ENCODE data around the gene RBMS1. TPM values are rescaled to one million over a fixed set of nuclear protein-coding genes. Genes with fewer than 3 reads are reported as not detected.
A peak's percentile ranks its signal among the peaks of the same experiment; 100 is the strongest.

Gene RBMS1
- total RNA-seq, 1 experiment from 2014 or later = 38.8 TPM

GRCh38 chr2:160317181-160318099, 176.2 kb downstream of the RBMS1 start:
- Histone ChIP-seq H3K9me2 (replicated peaks; ENCODE audit: low read length) (no peaks in the 10 kb centered on the region), H3K36me3 (ENCODE audit: low read depth, low read length) (peaks cover 2% of the 10 kb centered on the region; the same call in 1 of the 2 replicates), H2AFZ (ENCODE audit: low read length) (no peak overlapping the region), H3K79me2 (ENCODE audit: low read length) (peaks cover 28% of the 10 kb centered on the region), H4K20me1 (ENCODE audit: low read length) (peaks cover 5% of the 10 kb centered on the region; the same call in 1 of the 2 replicates), H3K4me1 (ENCODE audit: insufficient read depth, low read length) (no peaks in the 10 kb centered on the region), H3K4me3 (ENCODE audit: low read length) (no peak overlapping the region), H3K9ac (ENCODE audit: low read length) (no peak overlapping the region), H3K4me2 (ENCODE audit: low read length) (no peak overlapping the region), H3F3A (ENCODE audit: low read length, unreplicated experiment) (no peaks in the 10 kb centered on the region), H3K9me3 (ENCODE audit: low read length) (no peaks in the 10 kb centered on the region), H3K27ac (ENCODE audit: low read length) (no peak overlapping the region), H3K27me3 (ENCODE audit: low read length) (no peaks in the 10 kb centered on the region)
- ChIA-PET POLR2A (ENCODE audit: unreplicated experiment) (no interaction called here), CTCF (no interaction called here)
- TF ChIP-seq EZH2 (IDR thresholded peaks at IDR 0.05; ENCODE audit: low read length, unreplicated experiment) (no peak), EZH2phosphoT487 (IDR thresholded peaks at IDR 0.05; ENCODE audit: borderline replicate concordance, low read length) (no peak), CTCF (conservative IDR thresholded peaks at IDR 0.05; ENCODE audit: low read depth, low read length) (no peak)
- BruUV-seq (replicated peaks) = TSS peak; percentile 5
- intact Hi-C loops (cut with micrococcal nuclease) = no loop called here
- no peak for ATAC-seq
- no peak for DNase-seq

- Histone ChIP-seq H3K9ac (ENCODE audit: low read length) (no peak overlapping the region), H3K36me3 (ENCODE audit: low read depth, low read length) (peaks cover 12% of the 10 kb centered on the region; the same call in 1 of the 2 replicates), H3K9me3 (ENCODE audit: low read length) (no peaks in the 10 kb centered on the region), H3K79me2 (ENCODE audit: low read length) (peaks cover 10% of the 10 kb centered on the region; the same call in 1 of the 2 replicates), H4K20me1 (ENCODE audit: low read length) (peaks cover 5% of the 10 kb centered on the region; the same call in 1 of the 2 replicates), H3K27me3 (ENCODE audit: low read length) (no peaks in the 10 kb centered on the region), H3K4me1 (ENCODE audit: insufficient read depth, low read length) (no peaks in the 10 kb centered on the region), H3K27ac (ENCODE audit: low read length) (no peak overlapping the region), H3F3A (ENCODE audit: low read length, unreplicated experiment) (no peaks in the 10 kb centered on the region), H3K4me3 (ENCODE audit: low read length) (no peak overlapping the region), H3K9me2 (replicated peaks; ENCODE audit: low read length) (no peaks in the 10 kb centered on the region), H2AFZ (ENCODE audit: low read length) (no peak overlapping the region), H3K4me2 (ENCODE audit: low read length) (no peak overlapping the region)
- CTCF ChIA-PET = no interaction called here
- no TSS peak for BruUV-seq (replicated peaks)
- DNase-seq = no peak
- POLR2A ChIA-PET (ENCODE audit: unreplicated experiment) = no interaction called here
- TF ChIP-seq EZH2 (IDR thresholded peaks at IDR 0.05; ENCODE audit: low read length, unreplicated experiment) (no peak), EZH2phosphoT487 (IDR thresholded peaks at IDR 0.05; ENCODE audit: borderline replicate concordance, low read length) (no peak)
- no peak for ATAC-seq
- intact Hi-C loops (cut with micrococcal nuclease) = no loop called here
Observed at GRCh38 chr2:160315337-160315736, 178.3 kb downstream of the RBMS1 start.

GRCh38 chr2:160310118-160310828, 183.3 kb downstream of the RBMS1 start:
- POLR2A ChIA-PET (ENCODE audit: unreplicated experiment) = no interaction called here
- intact Hi-C loops (cut with micrococcal nuclease) = no loop called here
- no peaks in the 10 kb centered on the region for H3F3A ChIP-seq (ENCODE audit: low read length, unreplicated experiment)
- no peak overlapping the region for H3K4me2 ChIP-seq (ENCODE audit: low read length)
- CTCF ChIA-PET = no interaction called here
- ATAC-seq (peak; percentile 29), DNase-seq (no peak)
- H2AFZ ChIP-seq (ENCODE audit: low read length) = no peak overlapping the region
- peaks cover 11% of the 10 kb centered on the region; the same call in 1 of the 2 replicates for H3K79me2 ChIP-seq (ENCODE audit: low read length)
- H3K27me3 ChIP-seq (ENCODE audit: low read length) = no peaks in the 10 kb centered on the region
- no peak overlapping the region for H3K9ac ChIP-seq (ENCODE audit: low read length)
- H3K36me3 ChIP-seq (ENCODE audit: low read depth, low read length) = peaks cover 15% of the 10 kb centered on the region; the same call in 1 of the 2 replicates
- H3K4me1 ChIP-seq (ENCODE audit: insufficient read depth, low read length) = peaks cover 10% of the 10 kb centered on the region
- H3K9me2 ChIP-seq (replicated peaks; ENCODE audit: low read length) = no peaks in the 10 kb centered on the region
- BruUV-seq (replicated peaks) = no TSS peak
- no peaks in the 10 kb centered on the region for H3K9me3 ChIP-seq (ENCODE audit: low read length)
- TF ChIP-seq EZH2phosphoT487 (IDR thresholded peaks at IDR 0.05; ENCODE audit: borderline replicate concordance, low read length) = no peak
- TF ChIP-seq EZH2 (IDR thresholded peaks at IDR 0.05; ENCODE audit: low read length, unreplicated experiment) = no peak
- TF ChIP-seq CTCF (conservative IDR thresholded peaks at IDR 0.05; ENCODE audit: low read depth, low read length) = no peak
- 0 out of 2 replicates have a peak, but pooled peaks cover 4% of the 10 kb centered on the region for H4K20me1 ChIP-seq (ENCODE audit: low read length)
- H3K4me3 ChIP-seq (ENCODE audit: low read length) = no peak overlapping the region
- H3K27ac ChIP-seq (ENCODE audit: low read length) = no peak overlapping the region
